Stimulated activated CD8-positive, alpha-beta memory T cell treated with anti-CD3 and anti-CD28 coated beads, Interleukin-7, amount 100 ng/mL, for 48 hours (primary cell): ENCODE results near the gene TSEN54.
"Not testable (repeated sequence)": the region's sequence is repeated elsewhere in the genome, so short reads cannot be mapped to it uniquely, and the experiment has no call there.

Source experiments
- DNase-seq, 2 donors: peaks; one replicate each; pipeline ENCODE4 v3.0.0-alpha.2; 2020; ENCODE audit warnings: low read depth in 1 of 2; ENCODE audit errors: extremely low read depth in 1 of 2

TSEN54 gene

DNA sequence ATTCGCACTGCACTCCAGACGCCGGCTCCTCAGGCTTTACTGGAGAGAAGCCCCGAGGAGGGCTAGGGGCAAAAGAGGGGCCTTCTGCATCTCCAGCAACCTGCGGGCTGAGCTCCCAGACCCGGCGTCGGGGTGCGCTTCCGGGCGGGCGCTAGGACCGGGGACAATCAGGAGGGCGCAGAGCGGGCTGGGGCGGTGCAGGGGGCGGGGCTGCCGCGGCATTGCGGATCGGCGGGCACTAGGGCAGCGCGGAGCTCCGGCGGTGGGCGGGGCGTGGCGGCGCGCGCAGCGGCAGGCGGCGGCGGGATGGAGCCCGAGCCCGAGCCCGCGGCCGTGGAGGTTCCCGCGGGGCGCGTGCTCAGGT, at the start of gene TSEN54:
Gene TSEN54, plus strand, starts transcription at position 274 of the 364 bp plus-strand sequence. Its CDS starts 33 bp downstream, at position 307.
- peak; percentile 94 to 95 for DNase-seq

DNA sequence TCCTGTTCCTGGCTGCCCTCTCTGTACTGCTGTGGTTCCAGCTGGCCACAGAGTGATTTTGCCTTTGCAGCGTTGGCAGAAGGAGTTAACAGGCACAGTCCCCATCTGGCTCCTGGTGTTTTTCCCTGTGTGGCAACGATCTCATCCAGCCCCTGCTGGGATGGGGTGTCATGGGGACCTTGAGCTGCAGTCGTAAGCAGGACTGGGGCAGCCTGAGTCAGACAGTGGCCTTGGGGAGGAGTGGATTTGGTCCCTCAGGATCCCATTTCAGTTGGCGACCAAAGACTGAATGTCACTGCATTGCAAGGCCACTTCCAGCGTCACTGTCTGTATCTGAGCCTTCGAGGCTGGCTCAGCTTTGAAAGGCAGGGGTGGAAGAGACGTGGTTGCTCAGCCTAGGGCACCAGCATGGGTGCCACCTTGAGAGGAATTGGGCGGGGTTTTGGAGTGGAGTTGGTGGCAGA, 48.0 kb upstream of the TSEN54 start:
- DNase-seq = no peak

- no peak for DNase-seq
These were observed 47.5 kb upstream of the TSEN54 start for GRCh38 chr17:75468779-75469373.

- no peak for DNase-seq
These were observed 45.1 kb upstream of the TSEN54 start for GRCh38 chr17:75471207-75471606.

DNA sequence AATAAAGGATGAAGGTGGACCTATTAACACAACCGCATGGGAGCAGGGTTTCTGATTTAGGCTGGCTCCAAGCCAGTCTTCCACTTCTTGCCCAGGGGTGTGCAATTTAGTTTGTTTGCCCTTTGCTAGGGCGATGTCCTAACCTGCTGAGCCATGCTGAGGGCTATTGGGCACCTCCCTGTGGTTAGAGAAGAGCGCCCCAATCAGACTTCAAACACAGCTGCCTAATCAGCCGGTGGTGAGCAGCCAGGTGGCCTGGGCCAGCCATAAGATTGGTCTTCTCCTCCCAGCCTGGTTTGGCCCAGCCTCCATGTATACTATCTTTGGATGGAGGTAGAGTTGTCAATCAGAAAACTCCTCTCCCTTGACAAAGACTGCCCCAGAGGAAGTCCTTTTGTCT, 44.2 kb upstream of the TSEN54 start:
- DNase-seq = no peak

- DNase-seq = no peak
These were observed 43.1 kb upstream of the TSEN54 start for GRCh38 chr17:75473246-75473645.

DNA sequence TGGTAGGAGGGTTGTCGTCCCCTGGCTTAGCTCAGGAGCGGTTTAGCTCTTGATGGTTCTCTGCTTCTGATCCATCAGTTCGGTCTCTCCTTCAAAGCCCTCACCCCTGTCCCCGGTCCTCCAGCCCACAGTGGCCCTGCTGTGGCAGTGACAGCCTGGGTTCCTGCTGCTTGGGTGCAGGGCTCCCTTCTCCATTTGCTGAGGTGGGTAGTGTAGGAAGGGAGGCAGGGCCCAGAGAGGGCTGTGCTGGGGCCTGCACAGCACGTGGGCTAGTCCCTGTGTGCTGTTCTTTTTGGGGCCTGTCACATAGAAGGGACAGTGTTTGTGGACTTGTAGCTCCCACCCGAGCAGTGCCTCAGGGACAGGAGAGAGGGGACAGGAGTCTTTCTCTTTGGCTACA, 41.6 kb upstream of the TSEN54 start:
- no peak for DNase-seq

GRCh38 chr17:75475144-75475835, 41.0 kb upstream of the TSEN54 start:
- no peak for DNase-seq

GRCh38 chr17:75475851-75476250, 40.5 kb upstream of the TSEN54 start:
- DNase-seq = no peak

DNA sequence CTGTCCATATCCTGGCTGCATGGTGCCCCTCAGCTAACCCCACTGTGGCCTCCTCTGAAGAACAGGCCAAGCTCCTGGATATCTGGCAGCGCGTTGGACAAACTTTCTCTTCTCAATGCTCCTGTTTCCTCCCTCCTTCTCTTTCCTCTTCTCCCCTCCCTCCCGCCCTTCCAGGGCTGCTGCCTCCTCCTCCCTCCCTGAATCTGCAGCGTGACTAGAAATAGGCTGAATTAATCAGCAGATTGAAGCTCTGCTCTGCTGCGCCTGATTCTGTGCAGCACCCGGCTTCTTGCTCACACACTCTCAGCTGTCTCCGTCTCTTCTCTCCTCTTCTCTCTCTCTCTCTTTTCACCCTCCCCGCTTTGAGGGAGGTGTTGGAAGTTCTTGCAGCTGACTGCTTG, 40.1 kb upstream of the TSEN54 start:
- DNase-seq = no peak

DNA sequence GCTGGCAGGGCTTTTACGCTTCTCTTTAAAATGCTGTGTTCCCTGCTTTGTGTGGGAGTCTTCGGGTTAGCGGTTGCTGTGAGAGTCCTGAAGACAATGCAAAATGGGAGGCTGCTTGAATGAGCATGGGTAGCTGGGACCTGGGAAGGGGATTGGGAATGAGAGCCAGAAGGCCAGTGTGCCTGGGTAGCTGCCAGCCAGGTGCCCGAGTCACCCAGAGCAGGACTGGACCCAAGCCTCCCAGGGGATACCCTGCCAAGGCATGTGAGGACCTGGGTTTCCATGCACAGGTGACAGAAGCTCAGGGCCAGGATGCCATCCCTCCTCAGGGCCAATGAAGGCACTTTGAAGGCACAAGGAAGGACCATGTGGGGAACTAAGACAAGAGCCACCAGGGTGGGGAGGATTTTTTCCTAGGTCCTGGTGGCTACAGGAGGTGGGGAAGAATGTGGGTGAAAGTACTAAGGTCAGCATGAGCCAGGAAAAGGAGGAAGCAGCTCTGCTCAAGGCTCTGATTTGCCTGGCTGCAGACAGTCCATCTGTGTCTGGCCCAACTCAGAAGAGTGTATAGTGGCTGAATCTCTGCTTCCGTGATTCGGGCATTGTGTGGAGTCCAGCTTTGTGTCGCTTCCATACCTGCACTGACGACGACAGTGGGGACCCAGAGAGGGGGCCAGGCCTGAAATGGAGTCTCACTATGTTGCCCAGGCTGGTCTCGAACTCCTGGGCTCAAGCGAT, 39.4 kb upstream of the TSEN54 start:
- DNase-seq = no peak

DNA sequence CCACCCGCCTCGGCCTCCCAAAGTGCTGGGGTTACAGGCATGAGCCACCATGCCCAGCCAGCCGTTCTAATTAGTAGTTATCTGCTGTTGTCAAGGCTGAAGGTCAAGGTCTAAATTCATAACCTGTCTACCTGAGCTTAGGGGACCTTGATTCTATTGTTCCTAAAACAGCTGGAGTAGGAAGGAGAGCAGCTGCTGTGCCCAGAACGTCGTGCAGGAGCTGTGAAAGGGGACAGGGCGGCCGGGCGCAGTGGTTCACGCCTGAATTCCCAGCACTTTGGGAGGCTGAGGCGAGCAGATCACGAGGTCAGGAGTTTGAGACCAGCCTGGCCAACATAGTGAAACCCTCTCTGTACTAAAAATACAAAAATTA, 38.9 kb upstream of the TSEN54 start:
- DNase-seq = not testable (repeated sequence)

DNA sequence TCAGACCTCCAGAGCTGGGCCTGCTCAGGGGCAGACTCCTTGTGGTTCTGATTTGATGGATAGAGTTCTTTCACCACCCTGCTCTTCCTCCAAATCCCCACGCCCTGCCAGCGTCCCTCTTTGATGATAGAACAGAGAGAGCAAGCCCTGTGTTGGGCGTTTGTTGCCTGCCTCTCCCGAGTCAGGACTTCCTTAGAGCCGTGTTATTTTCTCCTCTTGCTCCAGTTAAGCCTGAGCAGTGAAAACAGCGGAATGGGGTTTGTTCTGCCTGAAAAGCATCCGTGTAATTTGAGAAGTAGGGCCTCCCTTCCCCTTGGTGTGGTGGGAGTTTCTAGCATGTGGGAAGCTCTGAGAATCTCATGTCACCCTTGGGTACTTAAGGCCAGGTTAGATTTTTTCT, 37.8 kb upstream of the TSEN54 start:
- DNase-seq = no peak

GRCh38 chr17:75480281-75480680, 36.0 kb upstream of the TSEN54 start:
- no peak for DNase-seq

- no peak for DNase-seq
These were observed 34.9 kb upstream of the TSEN54 start for GRCh38 chr17:75481194-75482068.

GRCh38 chr17:75482098-75482942, 34.0 kb upstream of the TSEN54 start:
- no peak for DNase-seq

GRCh38 chr17:75485688-75486087, 30.6 kb upstream of the TSEN54 start:
- no peak for DNase-seq

- DNase-seq = no peak
These were observed 30.2 kb upstream of the TSEN54 start for GRCh38 chr17:75486151-75486550.

DNA sequence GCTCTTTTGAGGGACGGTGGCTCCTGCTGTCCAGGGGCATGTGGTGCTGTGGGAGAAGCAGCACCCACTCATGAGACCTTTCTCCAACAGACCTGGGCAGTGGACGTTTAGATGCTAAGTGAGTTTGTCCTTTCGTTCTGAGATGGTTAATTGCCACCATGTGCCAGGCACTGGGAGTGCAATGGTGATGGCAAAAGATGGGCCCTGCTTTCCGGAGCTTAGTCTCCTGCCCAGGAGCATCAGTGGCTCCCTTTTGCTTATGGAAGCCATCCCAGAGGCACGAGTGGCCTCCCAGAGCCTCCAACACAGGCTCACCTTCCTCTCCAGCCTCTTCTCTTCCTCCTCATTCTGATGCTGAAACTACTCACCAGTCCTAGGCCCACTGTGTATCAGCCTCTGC, 29.4 kb upstream of the TSEN54 start:
- no peak for DNase-seq
